Measurements from ENCODE around the gene KIF24. TPM values are rescaled to one million over a fixed set of nuclear protein-coding genes. Genes with fewer than 3 reads are reported as not detected.

KIF24 gene
- total RNA-seq, 2 donors from 2014 or later: 1.7 to 7.3 TPM

- Histone ChIP-seq H3K9me3 (no peaks in the 10 kb centered on the region), H3K4me1 (replicated peaks) (no peaks in the 10 kb centered on the region), H3K27ac (no peak overlapping the region), H3K4me3 (no peak overlapping the region), H3K27me3 (replicated peaks; ENCODE audit: insufficient read depth) (no peaks in the 10 kb centered on the region), H3K36me3 (no peaks in the 10 kb centered on the region)
- 89% methylated on average over 2 of the region's 2 CpGs for WGBS
- intact Hi-C loops (cut with DNase I): no loop called here
- DNase-seq (ENCODE audit: low spot score): no peak
- TF ChIP-seq POLR2A (IDR thresholded peaks at IDR 0.05): no peak
- no peak for TF ChIP-seq CTCF (IDR thresholded peaks at IDR 0.05)
- no peak for TF ChIP-seq POLR2AphosphoS5 (IDR thresholded peaks at IDR 0.05)
Observed at GRCh38 chr9:34291423-34291822, 37.6 kb downstream of the KIF24 start.

DNA sequence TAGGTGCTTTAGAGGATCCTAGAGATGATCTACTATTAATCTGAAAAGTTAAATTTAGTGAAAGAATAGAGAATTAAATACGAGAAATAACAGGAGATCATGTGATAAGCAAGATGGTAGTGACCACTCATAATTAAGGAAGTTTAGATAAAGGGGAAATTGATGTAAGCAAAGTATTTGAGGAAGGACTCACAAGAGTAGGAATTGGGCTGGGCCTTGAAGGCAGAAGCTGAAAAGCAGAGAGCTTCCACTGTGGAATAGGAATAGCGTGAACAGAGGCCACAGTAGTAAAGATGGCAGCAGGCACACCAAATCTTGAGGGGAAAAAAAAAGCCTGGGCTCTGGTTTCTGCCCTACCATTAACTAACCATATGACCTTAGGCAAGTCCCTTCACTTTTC, 38.0 kb downstream of the KIF24 start:
- TF ChIP-seq CTCF (IDR thresholded peaks at IDR 0.05) (no peak), POLR2AphosphoS5 (IDR thresholded peaks at IDR 0.05) (no peak), POLR2A (IDR thresholded peaks at IDR 0.05) (no peak)
- no peaks in the 10 kb centered on the region for H3K4me1 ChIP-seq (replicated peaks)
- no peaks in the 10 kb centered on the region for H3K36me3 ChIP-seq
- DNase-seq (ENCODE audit: low spot score): no peak
- 78% methylated on average over 2 of the region's 2 CpGs for WGBS
- intact Hi-C loops (cut with DNase I): no loop called here
- H3K27me3 ChIP-seq (replicated peaks; ENCODE audit: insufficient read depth): no peaks in the 10 kb centered on the region
- H3K4me3 ChIP-seq: no peak overlapping the region
- H3K27ac ChIP-seq: no peak overlapping the region
- H3K9me3 ChIP-seq: no peaks in the 10 kb centered on the region

DNA sequence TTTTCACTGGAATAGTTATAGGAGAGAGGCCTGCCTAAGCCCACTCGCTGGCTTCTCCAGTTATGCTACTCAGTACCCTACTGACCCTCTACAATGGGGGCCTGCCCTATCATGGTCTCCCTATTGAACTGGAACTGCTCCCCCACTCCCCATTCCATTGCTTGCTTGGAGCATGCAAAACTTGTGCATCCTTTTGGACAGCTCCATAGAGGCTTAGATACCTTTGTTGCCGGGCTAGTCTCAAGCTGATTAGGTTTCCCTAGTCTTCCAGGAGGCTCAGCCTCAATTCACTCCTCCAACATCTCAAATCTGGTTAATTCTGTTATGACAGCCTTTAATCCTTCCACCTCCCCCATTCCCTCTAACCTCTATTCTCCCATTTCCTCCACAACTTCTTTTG, 39.9 kb downstream of the KIF24 start:
- no peak for TF ChIP-seq POLR2AphosphoS5 (IDR thresholded peaks at IDR 0.05)
- TF ChIP-seq CTCF (IDR thresholded peaks at IDR 0.05): no peak
- no peak for TF ChIP-seq POLR2A (IDR thresholded peaks at IDR 0.05)
- intact Hi-C loops (cut with DNase I): no loop called here
- DNase-seq (ENCODE audit: low spot score): no peak

GRCh38 chr9:34282096-34282495, 47.0 kb downstream of the KIF24 start:
- 54% methylated on average over 1 of the region's 1 CpG for WGBS
- H3K36me3 ChIP-seq: no peaks in the 10 kb centered on the region
- TF ChIP-seq POLR2A (IDR thresholded peaks at IDR 0.05) (no peak), POLR2AphosphoS5 (IDR thresholded peaks at IDR 0.05) (no peak), CTCF (IDR thresholded peaks at IDR 0.05) (no peak)
- no peaks in the 10 kb centered on the region for H3K27me3 ChIP-seq (replicated peaks; ENCODE audit: insufficient read depth)
- no peaks in the 10 kb centered on the region for H3K4me1 ChIP-seq (replicated peaks)
- H3K27ac ChIP-seq: no peak overlapping the region
- DNase-seq (ENCODE audit: low spot score): no peak
- no peaks in the 10 kb centered on the region for H3K9me3 ChIP-seq
- H3K4me3 ChIP-seq: no peak overlapping the region
- intact Hi-C loops (cut with DNase I): no loop called here

More for the DNA sequence above, 39.9 kb downstream of the KIF24 start:
- Histone ChIP-seq H3K4me1 (replicated peaks) (no peaks in the 10 kb centered on the region), H3K27ac (no peak overlapping the region), H3K36me3 (no peaks in the 10 kb centered on the region), H3K9me3 (no peaks in the 10 kb centered on the region), H3K27me3 (replicated peaks; ENCODE audit: insufficient read depth) (no peaks in the 10 kb centered on the region), H3K4me3 (no peak overlapping the region)
- 91% methylated on average over 2 of the region's 2 CpGs for WGBS

GRCh38 chr9:34279411-34279810, 49.7 kb downstream of the KIF24 start:
- H3K27me3 ChIP-seq (replicated peaks; ENCODE audit: insufficient read depth): no peaks in the 10 kb centered on the region
- DNase-seq (ENCODE audit: low spot score): no peak

More at GRCh38 chr9:34279411-34279810, 49.7 kb downstream of the KIF24 start:
- H3K36me3 ChIP-seq: no peaks in the 10 kb centered on the region
- intact Hi-C loops (cut with DNase I): no loop called here
- H3K4me1 ChIP-seq (replicated peaks): no peaks in the 10 kb centered on the region
- TF ChIP-seq CTCF (IDR thresholded peaks at IDR 0.05): no peak
- no peak for TF ChIP-seq POLR2A (IDR thresholded peaks at IDR 0.05)
- no peak for TF ChIP-seq POLR2AphosphoS5 (IDR thresholded peaks at IDR 0.05)
- no peak overlapping the region for H3K4me3 ChIP-seq
- no peak overlapping the region for H3K27ac ChIP-seq
- H3K9me3 ChIP-seq: no peaks in the 10 kb centered on the region
- 83% methylated on average over 3 of the region's 3 CpGs for WGBS

Data from prostate gland (tissue), 2 donors.